Measurements from ENCODE around the gene GRM4. TPM values are rescaled to one million over a fixed set of nuclear protein-coding genes. Genes with fewer than 3 reads are reported as not detected.

GRM4 gene
- total RNA-seq, 1 donor, result not detected

DNA sequence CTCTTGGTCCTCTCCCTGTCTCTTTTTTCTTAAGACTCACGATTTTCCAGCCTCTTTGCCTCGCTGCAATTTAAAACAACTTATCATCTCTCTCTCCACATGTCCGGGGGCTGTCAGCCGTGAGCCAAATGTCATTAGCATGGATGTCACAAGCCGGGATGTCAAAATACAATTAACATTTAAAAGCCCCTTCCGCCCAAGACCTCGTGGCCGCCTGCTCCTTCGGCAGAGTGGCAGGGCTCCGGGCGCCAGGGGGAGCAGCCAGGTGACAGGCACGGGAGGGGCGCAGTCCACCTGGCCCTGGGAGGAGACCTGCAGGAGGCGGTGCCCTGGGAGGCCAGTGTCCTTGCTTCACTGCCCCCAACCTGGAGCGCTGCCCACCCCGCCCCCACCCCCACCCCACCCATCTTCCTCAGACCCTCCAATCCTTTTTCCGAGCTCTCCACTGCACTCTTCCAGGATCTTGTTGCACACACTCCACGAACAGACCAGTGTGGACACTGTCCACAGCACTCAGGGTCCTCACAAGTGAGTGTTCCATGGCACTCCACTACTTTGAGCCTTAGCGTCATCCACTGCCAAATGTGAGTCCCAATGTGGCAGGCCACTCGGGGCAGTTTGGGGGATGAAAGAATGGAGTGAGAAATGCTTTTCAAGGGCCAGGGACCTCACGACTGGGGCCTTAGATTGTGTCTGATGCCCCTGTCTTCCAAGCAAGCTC lies 5.6 kb upstream of the GRM4 start:
- TF ChIP-seq CTCF (IDR thresholded peaks at IDR 0.05; ENCODE audit: insufficient read depth, low read length), result no peak
- no peak for DNase-seq (ENCODE audit: low read depth)

GRCh38 chr6:34150766-34151165 lies 4.9 kb upstream of the GRM4 start:
- DNase-seq (ENCODE audit: low read depth), result no peak
- TF ChIP-seq CTCF (IDR thresholded peaks at IDR 0.05; ENCODE audit: insufficient read depth, low read length), result no peak

More for the DNA sequence above, 5.6 kb upstream of the GRM4 start:
- H3K4me3 ChIP-seq (ENCODE audit: low read depth, low read length), result no peak overlapping the region

DNA sequence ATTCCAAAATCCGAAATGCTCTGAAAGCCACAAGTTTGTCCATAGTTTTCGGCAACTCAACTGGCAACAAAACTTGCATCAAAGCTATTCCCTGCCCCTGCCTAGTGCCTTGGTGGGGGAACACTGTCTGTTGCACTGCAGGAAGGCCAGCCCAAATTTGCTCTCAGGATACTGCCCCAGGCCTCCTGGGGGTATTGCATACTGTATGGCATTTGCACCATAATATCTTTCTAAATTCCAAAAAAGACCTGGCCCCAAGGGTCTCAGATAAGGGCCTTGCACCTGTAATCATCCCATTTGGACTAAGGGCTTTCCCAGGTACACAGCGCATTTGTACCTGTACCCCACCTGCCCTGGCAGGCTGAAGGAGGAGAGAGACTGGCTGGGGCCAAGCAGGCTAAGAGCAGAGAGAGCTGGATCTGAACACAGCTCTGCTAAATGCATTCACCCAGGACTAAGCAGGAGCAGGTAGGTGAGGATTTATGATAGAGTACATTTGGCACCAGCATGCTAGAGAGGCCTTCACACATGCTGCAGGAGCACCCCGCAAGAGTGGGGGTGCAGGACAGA lies 4.0 kb upstream of the GRM4 start:
- no peak for DNase-seq (ENCODE audit: low read depth)
- no peak for TF ChIP-seq CTCF (IDR thresholded peaks at IDR 0.05; ENCODE audit: insufficient read depth, low read length)
- no peak overlapping the region for H3K4me3 ChIP-seq (ENCODE audit: low read depth, low read length)

More at GRCh38 chr6:34150766-34151165, 4.9 kb upstream of the GRM4 start:
- no peak overlapping the region for H3K4me3 ChIP-seq (ENCODE audit: low read depth, low read length)

DNA sequence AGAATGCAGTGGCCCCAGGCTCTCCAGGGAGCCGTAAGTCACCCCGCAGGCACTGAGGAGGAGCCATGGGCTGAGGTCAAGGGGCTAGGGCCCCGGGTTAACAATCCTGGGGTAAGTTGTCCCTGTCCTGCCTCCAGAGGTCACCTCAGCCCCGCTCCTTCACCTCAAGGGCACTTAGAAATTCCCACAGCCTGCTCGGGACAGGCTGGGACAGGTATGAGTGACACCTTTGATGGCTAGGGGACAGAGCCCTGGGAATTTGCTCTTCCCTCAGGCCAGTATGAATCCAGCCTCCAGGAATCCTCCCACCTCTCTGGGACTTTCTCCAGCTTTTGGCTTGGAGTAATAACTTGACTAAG lies 3.5 kb upstream of the GRM4 start:
- no peak for DNase-seq (ENCODE audit: low read depth)
- no peak for TF ChIP-seq CTCF (IDR thresholded peaks at IDR 0.05; ENCODE audit: insufficient read depth, low read length)
- H3K4me3 ChIP-seq (ENCODE audit: low read depth, low read length), result no peak overlapping the region

- DNase-seq (ENCODE audit: low read depth), result no peak
- TF ChIP-seq CTCF (IDR thresholded peaks at IDR 0.05; ENCODE audit: insufficient read depth, low read length), result no peak
- no peak overlapping the region for H3K4me3 ChIP-seq (ENCODE audit: low read depth, low read length)
Observed at GRCh38 chr6:34148631-34149451, 3.0 kb upstream of the GRM4 start.

DNA sequence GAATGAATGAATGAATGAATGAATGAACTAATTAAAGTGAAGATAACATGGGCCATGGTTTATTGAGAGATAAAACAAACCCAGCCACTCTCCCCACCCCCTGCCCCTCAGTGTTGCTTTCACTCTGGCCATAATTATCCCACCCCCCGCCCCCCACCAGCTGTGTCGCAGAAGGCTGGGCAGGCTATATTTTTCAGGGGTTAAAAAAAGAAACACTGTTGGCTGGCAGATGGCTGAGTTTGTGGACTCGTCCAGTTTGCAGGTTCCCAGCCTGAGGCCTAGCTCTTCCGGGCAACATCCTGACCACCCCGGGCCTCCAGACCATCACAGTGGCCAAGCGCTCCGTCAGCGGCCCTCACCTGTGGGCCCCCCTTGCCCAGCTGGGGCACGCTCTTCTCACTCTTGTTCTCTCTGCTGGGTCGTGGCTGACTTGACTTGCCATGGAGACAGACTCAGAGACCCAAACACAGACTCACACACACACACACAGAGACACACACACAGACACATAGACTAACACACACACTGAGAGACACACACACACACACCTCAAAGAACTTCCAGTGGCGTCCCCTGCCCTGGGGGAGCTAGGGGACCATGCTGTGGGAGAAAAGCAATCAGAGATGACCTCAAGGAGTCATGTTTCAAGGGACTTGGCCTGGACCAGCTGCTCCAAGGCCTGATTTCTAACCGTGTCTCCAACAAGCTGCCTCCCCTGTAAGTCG lies 2.2 kb upstream of the GRM4 start:
- H3K4me3 ChIP-seq (ENCODE audit: low read depth, low read length), result no peak overlapping the region
- no peak for DNase-seq (ENCODE audit: low read depth)
- no peak for TF ChIP-seq CTCF (IDR thresholded peaks at IDR 0.05; ENCODE audit: insufficient read depth, low read length)

Measured in fibroblast of the aortic adventitia (primary cell).